ENCODE data around the gene JTB.

GRCh38 chr1:153928791-153929341, 48.6 kb downstream of the JTB start:
- TF ChIP-seq JUND (IDR thresholded peaks at IDR 0.05) (no peak), FOXM1 (IDR thresholded peaks at IDR 0.05; ENCODE audit: low read depth) (no peak), CTCF (IDR thresholded peaks at IDR 0.05) (no peak), POLR2AphosphoS5 (IDR thresholded peaks at IDR 0.05; ENCODE audit: low read depth, low read length) (no peak), USF2 (IDR thresholded peaks at IDR 0.05; ENCODE audit: borderline replicate concordance, low read depth, low read length) (no peak), GATA2 (CRISPR knock-in tag; IDR thresholded peaks at IDR 0.05) (no peak), YY1 (IDR thresholded peaks at IDR 0.05; ENCODE audit: low read depth) (no peak), SMC3 (IDR thresholded peaks at IDR 0.05; ENCODE audit: low read depth, low read length) (no peak), RFX5 (IDR thresholded peaks at IDR 0.05; ENCODE audit: low read length) (0 out of 2 replicates have a peak, but pooled peaks have one; percentile 31), RAD21 (IDR thresholded peaks at IDR 0.05; ENCODE audit: low read length) (no peak), MEF2A (IDR thresholded peaks at IDR 0.05; ENCODE audit: borderline replicate concordance, low read depth) (no peak), IRF3 (IDR thresholded peaks at IDR 0.05; ENCODE audit: low read depth, low read length) (no peak), RXRA (IDR thresholded peaks at IDR 0.05; ENCODE audit: borderline replicate concordance, low read depth) (no peak), REST (IDR thresholded peaks at IDR 0.05; ENCODE audit: low read depth, low read length) (no peak)
